ENCODE measurements around the gene RORB.
"Not testable (repeated sequence)": the region's sequence is repeated elsewhere in the genome, so short reads cannot be mapped to it uniquely, and the experiment has no call there.

The RORB gene

GRCh38 chr9:74503666-74504065, 6.5 kb downstream of the RORB start:
- in situ Hi-C loops (cut with MboI; ENCODE audit: low pct_unique_long_range_greater_than_20kb, low sequenced_read_pairs), result no loop called here
- no peak for DNase-seq

- no peak for DNase-seq
- in situ Hi-C loops (cut with MboI; ENCODE audit: low pct_unique_long_range_greater_than_20kb, low sequenced_read_pairs), result no loop called here
Measured at GRCh38 chr9:74511333-74511732, 14.2 kb downstream of the RORB start.

GRCh38 chr9:74512416-74512815, 15.3 kb downstream of the RORB start:
- DNase-seq, result no peak
- in situ Hi-C loops (cut with MboI; ENCODE audit: low pct_unique_long_range_greater_than_20kb, low sequenced_read_pairs), result no loop called here

GRCh38 chr9:74513221-74513620, 16.1 kb downstream of the RORB start:
- DNase-seq, result no peak
- in situ Hi-C loops (cut with MboI; ENCODE audit: low pct_unique_long_range_greater_than_20kb, low sequenced_read_pairs), result no loop called here

- no peak for DNase-seq
- in situ Hi-C loops (cut with MboI; ENCODE audit: low pct_unique_long_range_greater_than_20kb, low sequenced_read_pairs), result no loop called here
Measured at GRCh38 chr9:74517188-74517587, 20.1 kb downstream of the RORB start.

- in situ Hi-C loops (cut with MboI; ENCODE audit: low pct_unique_long_range_greater_than_20kb, low sequenced_read_pairs), result no loop called here
- DNase-seq, result no peak
Measured at GRCh38 chr9:74519419-74519818, 22.3 kb downstream of the RORB start.

GRCh38 chr9:74521009-74521408, 23.9 kb downstream of the RORB start:
- no peak for DNase-seq
- in situ Hi-C loops (cut with MboI; ENCODE audit: low pct_unique_long_range_greater_than_20kb, low sequenced_read_pairs), result no loop called here

- in situ Hi-C loops (cut with MboI; ENCODE audit: low pct_unique_long_range_greater_than_20kb, low sequenced_read_pairs), result no loop called here
- DNase-seq, result no peak
Measured at GRCh38 chr9:74524289-74524688, 27.2 kb downstream of the RORB start.

- in situ Hi-C loops (cut with MboI; ENCODE audit: low pct_unique_long_range_greater_than_20kb, low sequenced_read_pairs), result no loop called here
- DNase-seq, result no peak
Measured at GRCh38 chr9:74526215-74526614, 29.1 kb downstream of the RORB start.

GRCh38 chr9:74527718-74528117, 30.6 kb downstream of the RORB start:
- no peak for DNase-seq
- in situ Hi-C loops (cut with MboI; ENCODE audit: low pct_unique_long_range_greater_than_20kb, low sequenced_read_pairs), result no loop called here

- DNase-seq, result no peak
- in situ Hi-C loops (cut with MboI; ENCODE audit: low pct_unique_long_range_greater_than_20kb, low sequenced_read_pairs), result no loop called here
Measured at GRCh38 chr9:74528207-74528606, 31.1 kb downstream of the RORB start.

GRCh38 chr9:74530458-74530857, 33.3 kb downstream of the RORB start:
- in situ Hi-C loops (cut with MboI; ENCODE audit: low pct_unique_long_range_greater_than_20kb, low sequenced_read_pairs); DNase-seq: not testable (repeated sequence)

- DNase-seq, result no peak
- in situ Hi-C loops (cut with MboI; ENCODE audit: low pct_unique_long_range_greater_than_20kb, low sequenced_read_pairs), result no loop called here
Measured at GRCh38 chr9:74533253-74533652, 36.1 kb downstream of the RORB start.

- DNase-seq, result no peak
- in situ Hi-C loops (cut with MboI; ENCODE audit: low pct_unique_long_range_greater_than_20kb, low sequenced_read_pairs), result no loop called here
Measured at GRCh38 chr9:74534841-74535240, 37.7 kb downstream of the RORB start.

- in situ Hi-C loops (cut with MboI; ENCODE audit: low pct_unique_long_range_greater_than_20kb, low sequenced_read_pairs), result no loop called here
- no peak for DNase-seq
Measured at GRCh38 chr9:74543145-74543544, 46.0 kb downstream of the RORB start.

- in situ Hi-C loops (cut with MboI; ENCODE audit: low pct_unique_long_range_greater_than_20kb, low sequenced_read_pairs), result no loop called here
Measured at GRCh38 chr9:74551266-74551665, 54.1 kb downstream of the RORB start.

GRCh38 chr9:74554751-74555419, 57.8 kb downstream of the RORB start:
- in situ Hi-C loops (cut with MboI; ENCODE audit: low pct_unique_long_range_greater_than_20kb, low sequenced_read_pairs), result no loop called here
- no peak for DNase-seq

More at GRCh38 chr9:74551266-74551665, 54.1 kb downstream of the RORB start:
- no peak for DNase-seq

- no peak for DNase-seq
- in situ Hi-C loops (cut with MboI; ENCODE audit: low pct_unique_long_range_greater_than_20kb, low sequenced_read_pairs), result no loop called here
Measured at GRCh38 chr9:74555565-74555964, 58.4 kb downstream of the RORB start.

- in situ Hi-C loops (cut with MboI; ENCODE audit: low pct_unique_long_range_greater_than_20kb, low sequenced_read_pairs), result no loop called here
- DNase-seq, result no peak
Measured at GRCh38 chr9:74556685-74557084, 59.5 kb downstream of the RORB start.

GRCh38 chr9:74557571-74557970, 60.4 kb downstream of the RORB start:
- DNase-seq, result no peak
- in situ Hi-C loops (cut with MboI; ENCODE audit: low pct_unique_long_range_greater_than_20kb, low sequenced_read_pairs), result no loop called here

- DNase-seq, result no peak
- in situ Hi-C loops (cut with MboI; ENCODE audit: low pct_unique_long_range_greater_than_20kb, low sequenced_read_pairs), result no loop called here
Measured at GRCh38 chr9:74562611-74563010, 65.5 kb downstream of the RORB start.

Measured in KBM-7 (cell line).